Breast epithelium (tissue), 3 donors: ENCODE data around the gene SERPINE3.

Experiments used
- CTCF ChIP-seq, 3 donors: fragments of 450-650 bp; IDR thresholded peaks; one replicate each; pipeline ENCODE4 v1.5.1; 2016 to 2017; ENCODE audit warnings: antibody characterized with exemption in 3 of 3, mild to moderate bottlenecking in 3 of 3, moderate library complexity in 3 of 3
- POLR2A ChIP-seq: fragments of 450-650 bp; IDR thresholded peaks from one replicate; pipeline ENCODE4 v1.6.1; 2016; ENCODE audit warnings: antibody characterized with exemption, mild to moderate bottlenecking, moderate library complexity

- TF ChIP-seq CTCF (IDR thresholded peaks at IDR 0.05) = no peak
- no peak for TF ChIP-seq POLR2A
Measured at GRCh38 chr13:51333421-51333820, 6.1 kb upstream of the SERPINE3 start.
